Prostate gland (tissue), 2 donors: ENCODE results near the gene DHX58. TPM values are rescaled to one million over a fixed set of nuclear protein-coding genes. Genes with fewer than 3 reads are reported as not detected.

ENCODE experiments used
- DNase-seq: peaks from one replicate; pipeline ENCODE4 v3.0.0-alpha.2; 2019; ENCODE audit warnings: low spot score
- H3K27ac ChIP-seq, 2 donors: fragments of 200-600 bp; sonication (generic); 2 replicates each; pipeline ENCODE4 v1.5.1; 2017 to 2019
- H3K27me3 ChIP-seq: fragments of 200-600 bp; sonication (generic); replicated peaks from 2 replicates; pipeline ENCODE4 v1.5.1; 2019; ENCODE audit not compliant: insufficient read depth
- H3K36me3 ChIP-seq, 2 donors: fragments of 200-600 bp; sonication (generic); 1 replicate in 1 of 2; 2 replicates in 1 of 2; pipeline versions ENCODE4 v1.5.1 to v1.8.1; 2017 to 2019
- H3K4me1 ChIP-seq: fragments of 200-600 bp; sonication (generic); replicated peaks from 2 replicates; pipeline ENCODE4 v1.5.1; 2019
- H3K4me3 ChIP-seq, 2 donors: fragments of 200-600 bp; sonication (generic); 2 replicates each; pipeline ENCODE4 v1.5.1; 2017 to 2019
- H3K9me3 ChIP-seq: fragments of 200-600 bp; sonication (generic); 2 replicates; pipeline ENCODE4 v1.5.1; 2017
- POLR2A ChIP-seq: fragments of 450-650 bp; IDR thresholded peaks from one replicate; pipeline ENCODE4 v1.6.1; 2016; ENCODE audit warnings: antibody characterized with exemption, mild to moderate bottlenecking
- POLR2AphosphoS5 ChIP-seq: sonication (generic); formaldehyde crosslinking; IDR thresholded peaks from one replicate; pipeline ENCODE4 v1.6.1; 2017; ENCODE audit warnings: antibody characterized with exemption
- WGBS: methylation state at CpG from one replicate; pipeline ENCODE4 v1.1.5; 2018; 5-methylcytosine and 5-hydroxymethylcytosine counted together
- intact Hi-C: fragments of 100-400 bp; cut with DNase I; formaldehyde crosslinking; loops from one replicate; pipeline ENCODE4 v1.14.2; 2022
- total RNA-seq, 2 donors: library from RNA; depleted of rRNA; stranded (reverse); fragments of >200 nt; gene quantifications; one replicate each; pipeline ENCODE4 v1.1.0, GENCODE V29; 2016
- TF ChIP-seq, protein P1 (sequence below), 4 experiments: fragments of 200-600 bp in 2 of 4; fragments of 450-650 bp in 2 of 4; sonication (generic) in 2 of 4; IDR thresholded peaks; 1 replicate in 3 of 4; 2 replicates in 1 of 4; pipeline ENCODE4 v1.5.1; 2016 to 2019; ENCODE audit warnings: antibody characterized with exemption in 4 of 4, mild to moderate bottlenecking in 2 of 4, moderate library complexity in 2 of 4

Gene DHX58
- total RNA-seq, 2 donors from 2014 or later = 26.7 to 38.6 TPM

DNA sequence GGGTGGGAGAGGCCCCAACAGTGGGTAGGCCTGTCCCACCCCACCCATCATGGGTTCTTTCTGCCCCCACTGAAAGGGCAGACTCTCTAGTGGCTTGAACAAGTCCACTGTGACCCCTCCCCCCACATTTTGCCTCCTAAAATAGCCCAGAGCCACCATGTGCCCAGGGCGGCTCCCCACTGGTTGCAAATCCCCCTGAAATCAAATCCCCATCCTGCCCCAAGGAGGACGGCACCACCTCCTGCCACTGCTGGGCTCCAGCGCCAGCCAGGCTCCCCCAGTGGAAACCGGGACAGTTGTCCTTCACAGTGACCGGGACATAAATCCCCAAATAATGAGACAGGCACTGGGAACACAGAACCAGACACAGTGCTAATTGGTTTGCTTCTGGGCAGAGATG lies 34.8 kb downstream of the DHX58 start:
- no peaks in the 10 kb centered on the region for H3K36me3 ChIP-seq
- no peak for DNase-seq
- TF ChIP-seq POLR2AphosphoS5 = no peak
- TF ChIP-seq POLR2A = no peak
- TF ChIP-seq, protein P1, sequence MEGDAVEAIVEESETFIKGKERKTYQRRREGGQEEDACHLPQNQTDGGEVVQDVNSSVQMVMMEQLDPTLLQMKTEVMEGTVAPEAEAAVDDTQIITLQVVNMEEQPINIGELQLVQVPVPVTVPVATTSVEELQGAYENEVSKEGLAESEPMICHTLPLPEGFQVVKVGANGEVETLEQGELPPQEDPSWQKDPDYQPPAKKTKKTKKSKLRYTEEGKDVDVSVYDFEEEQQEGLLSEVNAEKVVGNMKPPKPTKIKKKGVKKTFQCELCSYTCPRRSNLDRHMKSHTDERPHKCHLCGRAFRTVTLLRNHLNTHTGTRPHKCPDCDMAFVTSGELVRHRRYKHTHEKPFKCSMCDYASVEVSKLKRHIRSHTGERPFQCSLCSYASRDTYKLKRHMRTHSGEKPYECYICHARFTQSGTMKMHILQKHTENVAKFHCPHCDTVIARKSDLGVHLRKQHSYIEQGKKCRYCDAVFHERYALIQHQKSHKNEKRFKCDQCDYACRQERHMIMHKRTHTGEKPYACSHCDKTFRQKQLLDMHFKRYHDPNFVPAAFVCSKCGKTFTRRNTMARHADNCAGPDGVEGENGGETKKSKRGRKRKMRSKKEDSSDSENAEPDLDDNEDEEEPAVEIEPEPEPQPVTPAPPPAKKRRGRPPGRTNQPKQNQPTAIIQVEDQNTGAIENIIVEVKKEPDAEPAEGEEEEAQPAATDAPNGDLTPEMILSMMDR (IDR thresholded peaks at IDR 0.05) = no peak
- intact Hi-C loops = no loop called here
- no peak overlapping the region for H3K27ac ChIP-seq
- no peaks in the 10 kb centered on the region for H3K9me3 ChIP-seq
- no peak overlapping the region for H3K4me3 ChIP-seq
- WGBS = 84% methylated on average over 5 of the region's 5 CpGs
- no peaks in the 10 kb centered on the region for H3K4me1 ChIP-seq
- no peaks in the 10 kb centered on the region for H3K27me3 ChIP-seq

- Histone ChIP-seq H3K9me3 (no peaks in the 10 kb centered on the region), H3K27me3 (no peaks in the 10 kb centered on the region), H3K27ac (no peak overlapping the region), H3K4me3 (no peak overlapping the region), H3K4me1 (no peaks in the 10 kb centered on the region), H3K36me3 (no peaks in the 10 kb centered on the region)
- no peak for DNase-seq
- 93% methylated on average over 4 of the region's 4 CpGs for WGBS
- intact Hi-C loops = no loop called here
- no peak for TF ChIP-seq POLR2A
- TF ChIP-seq, protein P1 (IDR thresholded peaks at IDR 0.05) = no peak
- TF ChIP-seq POLR2AphosphoS5 = no peak
Measured at GRCh38 chr17:42076797-42077559, 35.5 kb downstream of the DHX58 start.

GRCh38 chr17:42075789-42076188 lies 36.7 kb downstream of the DHX58 start:
- DNase-seq = no peak
- Histone ChIP-seq H3K36me3 (no peaks in the 10 kb centered on the region), H3K4me1 (no peaks in the 10 kb centered on the region), H3K9me3 (no peaks in the 10 kb centered on the region), H3K27me3 (no peaks in the 10 kb centered on the region), H3K27ac (no peak overlapping the region), H3K4me3 (no peak overlapping the region)
- WGBS = 69% methylated on average over 6 of the region's 6 CpGs
- no peak for TF ChIP-seq POLR2A
- no peak for TF ChIP-seq POLR2AphosphoS5
- TF ChIP-seq, protein P1 (IDR thresholded peaks at IDR 0.05) = no peak
- intact Hi-C loops = no loop called here

DNA sequence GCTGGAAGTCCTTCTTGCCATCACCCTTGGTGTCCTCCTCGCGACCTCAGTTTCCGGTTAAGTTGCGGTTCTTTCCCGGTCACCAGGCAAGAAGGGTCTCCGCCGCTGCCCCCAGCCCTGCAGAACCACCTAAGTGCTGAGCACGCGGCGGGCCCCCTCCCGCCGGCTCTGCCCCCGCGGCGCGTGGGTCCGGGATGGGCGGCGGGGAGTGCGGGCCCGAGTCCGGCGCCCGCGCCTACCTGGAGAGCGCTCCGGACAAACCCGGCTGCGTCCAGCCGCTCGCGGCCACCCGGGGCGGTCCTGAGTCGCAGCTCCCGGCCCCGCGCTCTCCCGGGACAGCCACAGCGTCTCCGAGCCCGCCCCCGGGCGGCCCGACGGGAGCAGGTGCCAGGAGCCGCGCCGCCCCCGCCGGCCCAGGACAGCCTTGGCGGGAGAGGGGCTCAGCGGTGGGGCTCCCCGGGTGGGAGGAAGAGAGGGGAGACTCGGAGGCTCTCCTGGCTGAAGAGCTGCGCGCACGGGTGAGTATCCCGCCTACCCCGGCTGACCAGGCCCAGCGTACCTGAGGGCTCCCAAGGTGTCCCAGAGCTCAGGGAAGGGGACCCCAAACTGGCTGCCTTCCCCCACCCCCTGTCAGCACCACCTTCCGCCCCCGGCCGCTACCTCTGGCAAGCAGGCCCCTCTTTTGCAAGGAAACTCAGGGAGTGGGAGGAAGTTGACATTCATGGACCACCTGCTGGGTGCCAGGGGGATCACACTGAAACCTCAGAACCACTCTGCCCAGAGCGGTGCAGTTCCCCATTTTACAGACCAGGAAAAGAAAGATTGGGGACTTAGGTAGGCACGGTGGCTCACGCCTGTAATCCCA lies 40.0 kb downstream of the DHX58 start:
- no peaks in the 10 kb centered on the region for H3K36me3 ChIP-seq
- TF ChIP-seq POLR2A (no peak), POLR2AphosphoS5 (no peak)
- TF ChIP-seq, protein P1 (IDR thresholded peaks at IDR 0.05) = peak in 1 of 4 experiments; percentile 8
- no peaks in the 10 kb centered on the region for H3K27me3 ChIP-seq
- H3K4me3 ChIP-seq = peak overlapping the region; percentile 13 to 30
- H3K4me1 ChIP-seq = no peaks in the 10 kb centered on the region
- H3K9me3 ChIP-seq = no peaks in the 10 kb centered on the region
- no peak for DNase-seq
- intact Hi-C loops = no loop called here
- 9% methylated on average over 41 of the region's 67 CpGs for WGBS
- H3K27ac ChIP-seq = no peak overlapping the region
